Non-pigmented ciliary epithelial cell (primary cell): ENCODE results near the gene MKRN3.

Experiments
- DNase-seq: peaks from one replicate; pipeline ENCODE4 v3.0.0-alpha.2; 2010; ENCODE audit warnings: low read depth

MKRN3 gene

DNA sequence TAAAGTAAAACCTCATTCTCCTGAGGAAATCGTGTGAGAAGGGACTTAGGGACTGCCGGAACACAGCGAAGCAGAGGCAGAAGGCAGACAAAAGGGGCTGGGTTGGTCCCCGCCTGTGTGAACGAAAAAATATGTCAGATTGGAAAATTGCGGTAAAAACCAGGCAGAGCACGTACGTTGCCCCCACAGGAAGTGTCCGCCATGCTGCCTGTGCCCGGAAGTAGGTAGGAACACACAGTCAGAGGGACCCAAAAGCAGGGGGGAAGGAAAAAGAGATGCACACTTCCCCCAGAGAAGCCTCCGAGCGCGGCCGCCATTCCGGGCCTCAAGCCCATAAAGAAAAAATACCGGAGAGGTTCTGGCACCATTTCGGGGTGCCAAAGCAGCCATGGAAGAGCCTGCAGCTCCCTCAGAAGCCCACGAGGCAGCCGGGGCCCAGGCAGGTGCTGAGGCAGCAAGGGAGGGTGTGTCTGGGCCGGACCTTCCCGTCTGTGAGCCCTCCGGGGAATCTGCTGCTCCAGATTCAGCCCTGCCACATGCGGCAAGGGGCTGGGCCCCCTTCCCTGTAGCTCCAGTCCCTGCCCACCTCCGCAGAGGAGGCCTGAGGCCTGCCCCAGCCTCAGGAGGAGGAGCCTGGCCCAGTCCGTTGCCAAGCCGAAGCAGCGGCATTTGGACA is at the start of gene MKRN3:
Gene MKRN3 (plus strand): TSS at position 280 of the 676 bp plus-strand sequence. CDS start 109 bp downstream, at position 389.
- peak; percentile 44 for DNase-seq

DNA sequence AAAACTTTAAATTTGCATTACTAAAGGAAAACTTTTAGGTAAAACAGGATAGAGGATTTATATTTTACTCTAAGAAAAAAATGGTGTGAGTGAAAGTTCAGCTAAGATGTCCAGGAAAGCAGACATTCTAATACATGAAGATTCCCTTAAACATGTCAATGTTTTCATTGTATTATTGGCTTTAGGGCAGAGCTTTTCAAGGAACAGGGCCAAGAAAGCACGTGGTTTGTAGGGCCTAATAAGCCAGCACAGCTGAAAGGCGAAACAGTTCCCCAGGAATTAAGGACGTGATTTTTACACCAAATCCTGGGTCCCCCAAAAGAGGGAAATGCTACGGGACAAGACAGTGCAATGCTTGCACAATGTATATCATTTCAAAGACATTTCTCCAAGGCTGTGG is 48.6 kb upstream of the MKRN3 start:
- DNase-seq = no peak

DNA sequence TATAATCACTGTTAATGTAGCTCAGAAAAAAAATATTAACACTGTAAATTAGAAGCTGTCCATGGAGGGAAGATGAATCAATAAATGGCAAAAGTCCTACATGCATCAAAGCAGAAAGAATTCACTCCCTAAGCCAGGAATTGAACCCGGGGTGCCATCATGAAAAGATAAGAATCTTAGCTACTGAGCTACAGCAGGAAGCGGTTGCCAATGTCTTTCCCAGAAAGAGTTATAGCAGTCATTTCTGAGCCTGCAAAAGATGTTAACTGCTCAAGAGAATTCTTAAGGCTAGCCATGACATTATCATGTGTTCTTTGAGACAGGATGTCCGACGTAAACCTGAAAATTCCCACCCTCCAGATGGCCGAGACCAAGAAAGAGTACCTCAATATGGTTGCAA is 47.4 kb upstream of the MKRN3 start:
- no peak for DNase-seq

GRCh38 chr15:23524816-23525215 is 40.7 kb upstream of the MKRN3 start:
- DNase-seq = no peak

GRCh38 chr15:23529891-23530290 is 35.6 kb upstream of the MKRN3 start:
- no peak for DNase-seq

DNA sequence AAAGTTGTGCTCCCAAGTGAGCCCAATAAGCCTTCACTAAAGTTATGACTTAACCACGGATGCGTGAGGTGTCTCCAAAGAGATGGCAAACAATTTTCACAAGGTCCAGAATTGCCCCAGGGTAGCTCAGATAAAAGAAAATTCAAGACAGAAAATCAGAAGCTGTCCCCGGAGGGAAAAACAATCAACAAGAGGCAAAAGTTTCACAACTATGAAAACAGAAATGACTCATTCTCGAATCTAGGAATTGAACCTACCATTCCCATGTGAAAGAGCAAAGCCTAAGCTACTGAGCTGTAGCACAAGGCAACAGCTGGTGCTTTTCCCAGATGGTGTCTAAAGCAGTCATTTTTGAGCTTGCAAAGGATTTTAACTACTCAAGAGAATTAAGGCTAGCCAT is 33.5 kb upstream of the MKRN3 start:
- DNase-seq = no peak

- DNase-seq = no peak
Observed at GRCh38 chr15:23536659-23537058, 28.8 kb upstream of the MKRN3 start.

- no peak for DNase-seq
Observed at GRCh38 chr15:23538648-23539047, 26.8 kb upstream of the MKRN3 start.

DNA sequence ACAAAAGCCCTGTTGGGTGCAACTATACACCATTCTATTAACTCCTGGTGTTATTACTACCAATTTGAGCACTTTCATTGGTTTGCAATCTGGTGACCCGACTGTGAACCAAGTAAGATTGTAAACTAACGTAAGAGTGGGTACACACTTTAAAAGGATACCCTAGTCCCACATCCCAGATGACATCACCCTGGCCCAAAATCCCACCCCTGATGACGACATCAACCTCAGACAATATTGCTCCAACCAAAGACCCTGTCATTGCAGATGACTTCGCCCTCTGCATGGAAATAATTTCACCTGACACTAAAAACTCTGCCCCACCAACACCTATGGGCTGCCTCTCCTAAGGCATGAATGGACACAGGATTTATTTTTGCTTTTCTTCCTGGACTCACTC is 25.6 kb upstream of the MKRN3 start:
- no peak for DNase-seq

DNA sequence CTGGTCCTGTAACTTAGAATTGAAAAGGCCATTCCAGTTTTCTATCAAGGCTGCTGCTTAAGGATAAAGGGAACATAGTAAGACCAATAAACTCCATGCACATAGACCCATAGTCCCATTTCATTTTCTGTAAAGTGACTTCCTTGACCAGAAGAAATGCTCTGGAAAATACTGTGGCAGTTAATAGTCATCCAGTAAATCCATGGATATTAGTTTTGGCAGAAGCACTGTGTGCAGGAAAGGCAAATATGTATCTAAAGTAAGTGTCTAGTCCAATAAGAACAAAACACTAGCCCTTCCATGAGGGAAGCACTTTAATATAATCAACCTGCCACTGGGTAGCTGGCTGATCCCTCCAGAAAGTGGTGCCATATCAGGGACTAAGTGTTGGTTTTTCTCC is 19.3 kb upstream of the MKRN3 start:
- DNase-seq = no peak

- DNase-seq = no peak
Observed at GRCh38 chr15:23548071-23548470, 17.4 kb upstream of the MKRN3 start.

DNA sequence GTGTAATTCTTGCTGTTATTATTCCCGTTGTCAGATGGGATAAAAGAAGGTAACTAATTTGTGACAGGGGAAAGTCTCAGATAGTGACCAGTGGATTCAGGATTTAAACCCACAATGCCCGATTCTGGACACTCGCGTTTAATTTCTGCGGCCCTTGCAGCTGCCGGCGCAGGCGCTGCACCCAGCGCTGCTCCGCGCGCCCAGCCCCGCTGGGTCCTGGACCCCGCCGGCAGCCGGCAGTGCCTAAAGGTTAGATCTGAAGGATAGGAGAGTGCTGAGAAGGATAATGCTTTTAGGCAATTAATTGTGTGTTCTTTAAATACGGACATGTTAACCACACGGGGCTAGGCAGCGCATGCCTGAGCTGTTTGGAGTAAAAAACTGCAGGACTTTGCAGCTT is 3.6 kb upstream of the MKRN3 start:
- no peak for DNase-seq

DNA sequence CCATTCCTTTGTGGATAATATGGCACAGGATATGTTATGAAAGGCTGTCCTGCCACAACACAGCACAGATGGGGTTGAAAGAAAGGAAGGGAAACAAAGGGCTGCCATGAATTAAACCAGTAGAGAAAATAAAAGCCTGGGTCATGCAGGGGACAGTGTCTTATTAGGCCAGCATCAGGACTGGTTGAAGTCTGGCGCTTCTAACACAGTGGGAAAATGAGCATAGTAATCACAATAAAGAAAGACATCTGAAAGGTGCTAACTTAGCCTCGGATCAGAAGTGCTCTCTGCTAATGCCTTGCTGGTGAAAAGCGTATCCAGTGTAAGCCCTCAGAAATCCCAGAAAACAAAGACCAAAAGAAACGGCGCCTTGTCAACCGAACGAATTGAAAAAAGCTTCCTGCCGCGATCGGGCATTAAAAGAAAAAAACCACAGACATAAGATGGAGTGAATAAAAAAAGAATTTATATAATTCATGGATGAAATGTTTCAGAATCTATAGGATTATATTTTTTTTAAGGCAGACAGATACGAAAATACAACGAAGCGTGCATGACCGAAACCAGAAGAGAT is 566 bp upstream of the MKRN3 start:
- no peak for DNase-seq

- DNase-seq = no peak
Observed at GRCh38 chr15:23566071-23566554, 639 bp downstream of the MKRN3 start.

GRCh38 chr15:23566651-23567050 is 1.2 kb downstream of the MKRN3 start:
- DNase-seq = no peak

DNA sequence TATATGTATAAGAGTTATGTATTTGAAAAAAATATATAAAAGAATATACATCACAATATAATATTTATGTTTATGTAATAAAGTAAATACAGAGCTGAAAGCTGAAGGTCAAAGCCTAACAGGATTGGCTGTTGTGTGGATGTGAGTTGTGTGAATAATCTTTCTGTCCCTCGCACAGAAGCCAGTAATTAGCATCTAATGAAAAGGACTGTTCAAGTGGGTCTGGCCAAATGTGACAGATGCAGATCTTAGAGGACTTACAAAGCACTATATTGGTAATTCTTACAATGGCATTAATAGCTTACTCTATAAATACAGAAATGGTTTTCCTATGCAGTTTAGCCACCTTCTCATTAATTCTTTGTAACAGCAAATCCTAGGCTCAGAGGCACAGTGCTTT is 2.4 kb downstream of the MKRN3 start:
- DNase-seq = no peak

- DNase-seq = no peak
Observed at GRCh38 chr15:23569151-23569925, 3.9 kb downstream of the MKRN3 start.

GRCh38 chr15:23570486-23570885 is 5.0 kb downstream of the MKRN3 start:
- DNase-seq = no peak

DNA sequence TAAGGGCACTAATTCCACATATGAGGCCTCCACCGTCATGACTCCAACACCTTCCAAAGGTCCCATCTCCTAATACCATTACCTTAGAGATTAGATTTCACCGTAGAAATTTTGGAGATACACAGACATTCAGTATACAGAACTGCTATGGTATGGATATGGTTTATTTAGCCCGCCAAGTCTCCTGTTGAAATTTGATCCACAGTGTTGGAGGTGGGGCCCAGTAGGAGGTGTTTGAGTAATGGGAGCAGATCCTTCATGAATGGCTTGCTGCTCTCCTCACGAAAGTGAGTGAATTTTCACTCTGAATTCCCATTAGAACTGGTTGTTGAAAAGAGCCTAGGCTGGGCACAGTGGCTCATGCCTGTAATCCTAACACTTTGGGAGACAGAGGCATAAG is 7.4 kb downstream of the MKRN3 start:
- no peak for DNase-seq

- DNase-seq = no peak
Observed at GRCh38 chr15:23574742-23575141, 9.3 kb downstream of the MKRN3 start.

DNA sequence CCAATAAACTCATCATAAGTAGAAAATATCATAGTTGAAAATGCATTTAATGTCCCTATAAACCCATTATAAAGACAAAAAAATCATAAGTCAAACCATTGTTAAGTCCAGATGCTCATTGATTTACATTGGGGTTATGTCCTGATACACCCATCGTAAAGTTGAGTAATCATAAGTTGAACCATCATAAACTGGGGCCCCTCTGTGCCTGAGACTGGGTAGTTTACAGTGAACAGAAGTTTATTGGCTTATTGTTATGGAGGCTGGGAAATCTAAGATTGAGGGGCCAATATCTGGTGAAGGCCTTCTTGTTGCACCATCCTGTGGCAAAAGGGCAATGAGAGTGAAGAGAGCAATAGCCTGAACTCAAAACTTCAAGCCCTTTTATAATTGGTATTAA is 10.6 kb downstream of the MKRN3 start:
- DNase-seq = no peak

GRCh38 chr15:23578521-23579150 is 13.2 kb downstream of the MKRN3 start:
- no peak for DNase-seq

GRCh38 chr15:23588268-23588667 is 22.8 kb downstream of the MKRN3 start:
- DNase-seq = no peak
